Subcutaneous abdominal adipose tissue (tissue), 5 donors: ENCODE measurements around the gene HOXA2.
A peak's percentile ranks its signal among the peaks of the same experiment; 100 is the strongest.

Experiments
- H3K27ac ChIP-seq: one replicate; pipeline ENCODE4 v1.7.0; 2013; ENCODE audit warnings: low read depth, mild to moderate bottlenecking, inconsistent platforms, low read length, moderate library complexity
- H3K27me3 ChIP-seq, 5 donors: one replicate each; pipeline ENCODE4 v1.7.0; 2013; ENCODE audit warnings: low read length in 5 of 5, inconsistent platforms in 1 of 5; ENCODE audit not compliant: control insufficient read depth in 5 of 5, insufficient read depth in 4 of 5
- H3K36me3 ChIP-seq, 5 donors: one replicate each; pipeline ENCODE4 v1.7.0; 2013; ENCODE audit warnings: low read length in 5 of 5; ENCODE audit not compliant: control insufficient read depth in 5 of 5, insufficient read depth in 5 of 5
- H3K4me1 ChIP-seq, 5 donors: one replicate each; pipeline ENCODE4 v1.7.0; 2013; ENCODE audit warnings: low read length in 5 of 5, mild to moderate bottlenecking in 3 of 5, moderate library complexity in 1 of 5; ENCODE audit not compliant: control insufficient read depth in 5 of 5, insufficient read depth in 5 of 5
- H3K4me3 ChIP-seq, 5 donors: one replicate each; pipeline ENCODE4 v1.7.0; 2013; ENCODE audit warnings: low read length in 5 of 5, low read depth in 1 of 5
- H3K9ac ChIP-seq, 5 donors: one replicate each; pipeline ENCODE4 v1.7.0; 2013; ENCODE audit warnings: low read length in 5 of 5, mild to moderate bottlenecking in 4 of 5, moderate library complexity in 3 of 5
- H3K9me3 ChIP-seq, 5 donors: one replicate each; pipeline ENCODE4 v1.7.0; 2013; ENCODE audit warnings: low read length in 5 of 5; ENCODE audit not compliant: control insufficient read depth in 5 of 5
- donor health status: healthy.
- donor health status: healthy.
- donor health status: healthy.
- donor health status: healthy.
- donor health status: healthy.

Gene HOXA2

GRCh38 chr7:27106181-27106900, 3.9 kb upstream of the HOXA2 start:
- Histone ChIP-seq H3K27me3 (no peaks in the 10 kb centered on the region), H3K9ac (peak overlapping the region in 3 of 5 donors; percentile 11 to 43 (median 18)), H3K4me1 (peaks cover 6 to 89% (median 76%) of the 10 kb centered on the region in 5 donors), H3K27ac (peak overlapping the region; percentile 92), H3K9me3 (no peaks in the 10 kb centered on the region), H3K36me3 (peaks cover 0 to 6% (median 4%) of the 10 kb centered on the region in 5 donors), H3K4me3 (peak overlapping the region; percentile 38 to 60 (median 56))

GRCh38 chr7:27105301-27106031, 3.0 kb upstream of the HOXA2 start:
- Histone ChIP-seq H3K9me3 (no peaks in the 10 kb centered on the region), H3K27me3 (no peaks in the 10 kb centered on the region), H3K27ac (peak overlapping the region; percentile 92), H3K36me3 (peaks cover 0 to 9% (median 6%) of the 10 kb centered on the region in 5 donors), H3K4me3 (no peak overlapping the region), H3K4me1 (peaks cover 10 to 89% (median 76%) of the 10 kb centered on the region in 5 donors), H3K9ac (no peak overlapping the region)

GRCh38 chr7:27104341-27105058, 2.0 kb upstream of the HOXA2 start:
- H3K9me3 ChIP-seq = no peaks in the 10 kb centered on the region
- no peaks in the 10 kb centered on the region for H3K27me3 ChIP-seq
- peaks cover 0 to 6% (median 4%) of the 10 kb centered on the region in 5 donors for H3K36me3 ChIP-seq
- peaks cover 8 to 83% (median 69%) of the 10 kb centered on the region in 5 donors for H3K4me1 ChIP-seq
- H3K9ac ChIP-seq = peak overlapping the region in 1 of 5 donors; percentile 16
- peak overlapping the region in 1 of 5 donors; percentile 61 for H3K4me3 ChIP-seq
- peak overlapping the region; percentile 92 for H3K27ac ChIP-seq

DNA sequence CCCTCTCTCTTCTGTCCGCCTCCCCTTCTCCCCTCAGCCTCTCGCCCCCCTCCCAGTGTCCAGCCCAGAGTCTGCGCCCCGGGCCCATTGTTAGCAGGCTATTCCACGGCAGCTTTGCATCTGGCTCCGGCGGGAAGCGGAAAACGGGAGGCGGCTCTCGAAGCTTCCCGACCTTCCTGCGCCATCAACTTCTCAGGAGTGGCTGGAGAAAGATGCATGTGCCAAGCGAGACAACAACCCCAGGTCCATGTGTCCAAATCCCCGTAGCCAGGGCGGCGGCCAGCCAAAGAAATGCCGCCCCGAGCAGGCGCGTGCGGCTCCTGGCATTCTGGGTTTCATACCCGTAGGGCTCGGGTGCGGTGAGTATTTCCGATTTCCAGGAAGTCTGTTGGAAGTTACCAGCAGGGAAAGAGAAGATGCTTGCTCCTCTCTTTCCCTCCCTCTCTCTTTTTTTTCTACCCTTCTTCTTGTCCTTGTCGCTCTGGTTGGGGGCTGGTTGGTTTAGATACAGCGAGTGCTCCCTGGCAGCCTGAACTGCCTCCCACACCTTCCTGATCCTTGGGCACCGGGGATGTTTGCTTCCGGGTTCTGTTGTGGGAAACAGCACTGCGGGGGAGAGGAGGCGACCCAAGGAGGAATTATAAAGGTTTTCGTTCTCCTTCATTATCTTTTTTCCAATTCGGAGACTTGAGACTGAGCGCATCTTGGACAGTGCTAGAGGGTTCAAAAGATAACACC, 1.2 kb upstream of the HOXA2 start:
- H3K4me3 ChIP-seq = peak overlapping the region in 4 of 5 donors; percentile 57 to 63 (median 60)
- peaks cover 4 to 82% (median 68%) of the 10 kb centered on the region in 5 donors for H3K4me1 ChIP-seq
- H3K27me3 ChIP-seq = no peaks in the 10 kb centered on the region
- H3K9ac ChIP-seq = peak overlapping the region; percentile 6 to 51 (median 38)
- H3K27ac ChIP-seq = peak overlapping the region; percentile 92
- no peaks in the 10 kb centered on the region for H3K9me3 ChIP-seq
- H3K36me3 ChIP-seq = peaks cover 0 to 6% (median 3%) of the 10 kb centered on the region in 5 donors

GRCh38 chr7:27101957-27102580, 414 bp downstream of the HOXA2 start:
- peaks cover 0 to 6% (median 3%) of the 10 kb centered on the region in 5 donors for H3K36me3 ChIP-seq
- H3K4me3 ChIP-seq = peak overlapping the region; percentile 56 to 64 (median 61)
- H3K27ac ChIP-seq = peak overlapping the region; percentile 92

DNA sequence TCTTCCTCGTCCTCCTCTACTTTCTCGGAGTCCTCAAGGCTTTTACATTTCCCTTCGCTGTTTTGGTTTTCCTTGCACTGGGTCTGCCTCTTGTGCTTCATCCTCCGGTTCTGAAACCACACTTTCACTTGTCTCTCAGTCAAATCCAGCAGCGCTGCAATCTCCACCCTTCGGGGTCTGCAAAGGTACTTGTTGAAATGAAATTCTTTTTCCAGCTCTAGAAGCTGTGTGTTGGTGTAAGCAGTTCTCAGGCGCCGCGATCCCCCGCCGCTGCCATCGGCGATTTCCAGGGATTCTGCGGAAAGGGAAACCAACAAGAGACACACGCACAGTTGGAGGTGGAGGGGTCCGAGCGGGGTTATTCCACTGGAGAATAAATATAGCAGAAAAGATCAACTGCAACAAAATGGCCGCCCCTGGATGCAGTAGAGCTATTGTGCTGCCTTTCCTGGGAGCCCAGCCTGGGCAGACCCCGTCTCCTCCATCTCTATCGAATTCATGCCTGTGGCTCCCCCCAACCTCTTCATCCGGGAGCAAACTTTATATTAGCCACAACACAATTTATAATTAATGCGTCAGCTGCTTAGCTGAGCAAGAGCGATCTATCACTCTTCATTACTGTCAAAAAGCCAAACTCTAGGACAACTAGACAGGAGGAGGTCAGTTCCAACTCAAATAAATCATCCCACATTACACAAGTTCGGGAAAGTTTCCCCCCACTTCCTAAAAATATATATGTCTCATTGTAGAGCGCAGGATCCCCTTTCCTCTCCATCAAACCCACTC, 1.1 kb downstream of the HOXA2 start:
- Histone ChIP-seq H3K27me3 (no peaks in the 10 kb centered on the region), H3K27ac (peak overlapping the region; percentile 92), H3K36me3 (peaks cover 0 to 6% (median 3%) of the 10 kb centered on the region in 5 donors), H3K9me3 (no peaks in the 10 kb centered on the region), H3K4me3 (peak overlapping the region; percentile 56 to 64 (median 61)), H3K4me1 (peaks cover 15 to 86% (median 69%) of the 10 kb centered on the region in 5 donors), H3K9ac (peak overlapping the region in 3 of 5 donors; percentile 12 to 48 (median 44))

More at GRCh38 chr7:27101957-27102580, 414 bp downstream of the HOXA2 start:
- peak overlapping the region; percentile 12 to 43 (median 22) for H3K9ac ChIP-seq
- no peaks in the 10 kb centered on the region for H3K27me3 ChIP-seq
- H3K9me3 ChIP-seq = no peaks in the 10 kb centered on the region
- H3K4me1 ChIP-seq = peaks cover 14 to 86% (median 71%) of the 10 kb centered on the region in 5 donors

DNA sequence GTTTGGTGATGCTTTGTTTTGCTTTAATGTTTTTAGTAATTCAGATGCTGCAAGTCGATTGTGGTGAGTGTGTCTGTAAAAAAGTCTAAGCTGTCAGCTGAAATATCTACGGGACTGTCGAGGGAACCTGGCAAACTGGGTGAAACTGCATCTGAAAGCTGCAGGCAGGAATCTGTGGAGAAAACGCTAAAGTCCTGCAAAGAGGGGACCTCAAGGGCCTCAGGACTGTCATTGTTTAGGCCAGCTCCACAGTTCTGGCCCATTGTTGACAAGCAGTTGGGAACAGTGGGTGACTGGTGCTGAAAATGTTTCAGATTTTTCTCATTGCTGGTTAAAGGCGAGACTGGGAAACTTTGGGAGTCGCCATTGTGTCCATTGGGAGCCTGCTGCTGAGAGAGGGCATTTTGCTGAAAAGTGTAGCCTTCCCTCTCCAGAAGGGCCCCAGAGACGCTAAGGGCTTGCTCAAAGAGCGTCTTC, 1.8 kb downstream of the HOXA2 start:
- peak overlapping the region; percentile 56 to 64 (median 61) for H3K4me3 ChIP-seq
- peak overlapping the region in 3 of 5 donors; percentile 4 to 48 (median 44) for H3K9ac ChIP-seq
- H3K27me3 ChIP-seq = no peaks in the 10 kb centered on the region

DNA sequence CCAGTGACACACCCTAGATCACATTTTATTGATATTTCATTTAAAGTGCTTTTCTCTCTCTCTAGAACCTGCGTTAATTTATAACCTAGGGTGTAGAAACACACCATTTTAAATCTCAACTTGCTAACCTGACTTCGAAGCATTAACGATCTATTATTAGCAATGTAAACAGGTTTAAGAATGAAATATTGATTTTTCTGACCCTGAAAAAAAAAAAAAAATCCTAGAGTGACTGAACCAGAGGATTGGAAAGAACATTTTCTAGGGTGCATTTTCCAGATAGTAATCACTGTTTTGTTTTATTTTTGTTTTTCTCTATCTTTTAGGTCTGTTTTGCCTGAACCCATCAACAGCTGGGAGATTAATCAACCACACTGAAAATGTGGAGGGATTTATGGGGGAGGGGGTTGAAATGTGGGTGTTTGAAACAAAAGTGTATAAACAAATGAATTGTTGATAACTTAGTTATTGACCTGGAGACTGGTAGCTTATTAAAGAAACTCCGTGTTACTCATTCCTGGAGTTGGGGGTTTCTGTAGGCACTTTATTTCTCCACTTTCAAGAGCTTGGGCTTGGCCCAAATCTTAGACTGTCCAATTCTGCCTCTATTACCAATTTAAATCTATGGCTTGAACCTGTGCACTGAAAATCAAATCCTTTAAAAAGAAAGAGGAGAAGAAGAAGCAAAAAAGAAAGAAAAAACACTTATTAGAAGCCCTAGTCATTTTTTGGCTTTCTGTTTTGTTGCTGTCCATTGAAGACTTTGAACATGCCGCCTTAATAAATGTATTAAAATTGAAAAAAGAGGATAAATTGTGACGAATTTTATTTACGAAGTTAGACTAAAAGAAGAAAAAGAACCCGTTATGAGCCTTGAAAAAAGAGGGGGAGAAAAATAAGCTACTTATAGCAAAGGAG, 2.8 kb downstream of the HOXA2 start:
- peak overlapping the region in 4 of 5 donors; percentile 59 to 94 (median 86) for H3K4me3 ChIP-seq
- H3K27ac ChIP-seq = peak overlapping the region; percentile 92
- peak overlapping the region in 1 of 5 donors; percentile 78 for H3K9ac ChIP-seq
- no peaks in the 10 kb centered on the region for H3K27me3 ChIP-seq
- H3K9me3 ChIP-seq = no peaks in the 10 kb centered on the region
- peaks cover 0 to 6% (median 3%) of the 10 kb centered on the region in 5 donors for H3K36me3 ChIP-seq
- H3K4me1 ChIP-seq = peaks cover 15 to 82% (median 65%) of the 10 kb centered on the region in 5 donors

More for the DNA sequence above, 1.8 kb downstream of the HOXA2 start:
- Histone ChIP-seq H3K4me1 (peaks cover 15 to 81% (median 63%) of the 10 kb centered on the region in 5 donors), H3K9me3 (no peaks in the 10 kb centered on the region), H3K36me3 (peaks cover 0 to 6% (median 3%) of the 10 kb centered on the region in 5 donors), H3K27ac (peak overlapping the region; percentile 92)
